ENCODE data around the gene ITGA6.

ITGA6 gene

GRCh38 chr2:172489681-172490080 is 62.3 kb downstream of the ITGA6 start:
- FAIRE-seq (no peak), DNase-seq (ENCODE audit: insufficient read length, low spot score) (no peak)
- TF ChIP-seq CTCF (IDR thresholded peaks at IDR 0.05; ENCODE audit: insufficient read depth, missing control alignments) = no peak

DNA sequence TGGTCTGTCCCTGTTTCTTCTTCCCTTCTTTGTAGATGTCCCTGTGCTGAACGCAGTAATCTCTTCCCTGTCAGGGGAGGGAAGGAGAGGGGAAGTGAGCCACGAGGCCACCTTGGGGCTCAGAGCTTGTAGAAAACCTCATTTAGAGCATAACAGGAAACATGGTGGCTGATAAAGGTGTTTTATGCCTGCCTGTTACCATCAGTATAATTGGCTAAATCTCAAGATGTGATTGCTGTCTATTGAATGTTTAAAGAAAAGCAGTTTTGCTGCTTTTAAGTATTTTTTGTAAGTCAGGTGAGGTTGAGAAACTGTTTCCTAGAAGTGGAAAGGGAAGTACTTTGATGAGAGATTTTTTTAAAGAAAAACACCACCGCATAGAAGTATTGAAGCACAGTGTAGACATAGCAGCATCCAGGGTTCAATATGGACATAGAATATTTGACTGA is 68.8 kb downstream of the ITGA6 start:
- DNase-seq (ENCODE audit: insufficient read length, low spot score) = no peak
- no peak for FAIRE-seq
- TF ChIP-seq CTCF (IDR thresholded peaks at IDR 0.05; ENCODE audit: insufficient read depth, missing control alignments) = no peak

DNA sequence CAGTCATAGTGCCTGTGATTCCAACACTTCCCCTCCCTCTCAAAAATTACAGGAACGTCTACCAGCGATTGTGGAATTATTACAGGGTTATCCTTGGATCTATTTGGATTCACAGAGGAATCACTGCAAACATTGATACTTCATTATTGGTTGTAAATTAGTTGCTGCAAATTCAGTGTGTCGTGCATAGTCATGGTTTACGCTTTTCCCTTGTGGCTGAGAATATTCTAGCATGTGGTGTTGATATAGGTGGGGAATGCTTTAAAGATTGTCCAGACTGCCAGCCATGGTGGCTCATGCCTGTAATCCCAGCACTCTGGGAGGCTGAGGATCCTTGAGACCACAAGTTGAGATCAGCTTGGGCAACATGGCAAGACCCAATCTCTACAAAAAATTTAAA is 79.8 kb downstream of the ITGA6 start:
- TF ChIP-seq CTCF (IDR thresholded peaks at IDR 0.05; ENCODE audit: insufficient read depth, missing control alignments) = no peak
- FAIRE-seq (no peak), DNase-seq (ENCODE audit: insufficient read length, low spot score) (no peak)

GRCh38 chr2:172510088-172510487 is 82.7 kb downstream of the ITGA6 start:
- DNase-seq (ENCODE audit: insufficient read length, low spot score) = no peak
- TF ChIP-seq CTCF (IDR thresholded peaks at IDR 0.05; ENCODE audit: insufficient read depth, missing control alignments) = no peak
- no peak for FAIRE-seq

DNA sequence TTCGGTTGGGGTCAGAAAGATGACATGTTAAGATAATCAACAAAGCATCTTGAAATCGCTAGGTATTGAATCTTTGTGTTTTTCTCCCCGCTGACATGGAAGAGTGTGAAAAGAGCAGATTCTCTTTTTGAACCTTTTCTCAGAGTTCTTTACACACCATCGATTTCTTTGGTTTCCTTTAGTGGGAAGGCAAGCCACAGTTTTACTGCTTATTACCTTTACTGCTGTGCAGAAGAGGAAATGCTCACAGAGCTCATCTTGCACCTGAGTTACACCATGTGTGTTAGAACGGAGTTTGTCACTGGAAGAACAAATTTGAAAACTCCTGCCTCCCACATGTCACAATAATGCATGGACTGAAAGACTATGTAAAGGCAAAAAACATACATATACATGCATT is 83.2 kb downstream of the ITGA6 start:
- DNase-seq (ENCODE audit: insufficient read length, low spot score) (no peak), FAIRE-seq (no peak)
- TF ChIP-seq CTCF (IDR thresholded peaks at IDR 0.05; ENCODE audit: insufficient read depth, missing control alignments) = no peak

GRCh38 chr2:172512810-172513523 is 85.6 kb downstream of the ITGA6 start:
- no peak for DNase-seq (ENCODE audit: insufficient read length, low spot score)
- FAIRE-seq = no peak
- TF ChIP-seq CTCF (IDR thresholded peaks at IDR 0.05; ENCODE audit: insufficient read depth, missing control alignments) = no peak

GRCh38 chr2:172513524-172513900 is 86.1 kb downstream of the ITGA6 start:
- FAIRE-seq (no peak), DNase-seq (ENCODE audit: insufficient read length, low spot score) (no peak)
- no peak for TF ChIP-seq CTCF (IDR thresholded peaks at IDR 0.05; ENCODE audit: insufficient read depth, missing control alignments)
